ENCODE results near the gene XRCC1.

- no peak for TF ChIP-seq EZH2phosphoT487 (IDR thresholded peaks at IDR 0.05; ENCODE audit: insufficient read depth, low read depth)
- no peak for TF ChIP-seq EZH2 (IDR thresholded peaks at IDR 0.05; ENCODE audit: insufficient read depth, poor library complexity, severe bottlenecking)
Observed at GRCh38 chr19:43606569-43607229, 31.4 kb upstream of the XRCC1 start.
